Peyer's patch (tissue), 4 donors: ENCODE data around the gene SHISA8.

Experiments
- POLR2A ChIP-seq, 2 donors: fragments of 450-650 bp; IDR thresholded peaks; one replicate each; pipeline ENCODE4 v1.5.1; 2017; ENCODE audit warnings: antibody characterized with exemption in 2 of 2, mild to moderate bottlenecking in 2 of 2, moderate library complexity in 2 of 2
- TF ChIP-seq, protein P1 (sequence below), 6 experiments: fragments of 450-650 bp in 4 of 6; fragments of 200-600 bp in 2 of 6; sonication (generic) in 1 of 6; IDR thresholded peaks; one replicate each; pipeline ENCODE4 v1.5.1; 2017 to 2019; ENCODE audit warnings: antibody characterized with exemption in 6 of 6, mild to moderate bottlenecking in 3 of 6, moderate library complexity in 1 of 6

DNA sequence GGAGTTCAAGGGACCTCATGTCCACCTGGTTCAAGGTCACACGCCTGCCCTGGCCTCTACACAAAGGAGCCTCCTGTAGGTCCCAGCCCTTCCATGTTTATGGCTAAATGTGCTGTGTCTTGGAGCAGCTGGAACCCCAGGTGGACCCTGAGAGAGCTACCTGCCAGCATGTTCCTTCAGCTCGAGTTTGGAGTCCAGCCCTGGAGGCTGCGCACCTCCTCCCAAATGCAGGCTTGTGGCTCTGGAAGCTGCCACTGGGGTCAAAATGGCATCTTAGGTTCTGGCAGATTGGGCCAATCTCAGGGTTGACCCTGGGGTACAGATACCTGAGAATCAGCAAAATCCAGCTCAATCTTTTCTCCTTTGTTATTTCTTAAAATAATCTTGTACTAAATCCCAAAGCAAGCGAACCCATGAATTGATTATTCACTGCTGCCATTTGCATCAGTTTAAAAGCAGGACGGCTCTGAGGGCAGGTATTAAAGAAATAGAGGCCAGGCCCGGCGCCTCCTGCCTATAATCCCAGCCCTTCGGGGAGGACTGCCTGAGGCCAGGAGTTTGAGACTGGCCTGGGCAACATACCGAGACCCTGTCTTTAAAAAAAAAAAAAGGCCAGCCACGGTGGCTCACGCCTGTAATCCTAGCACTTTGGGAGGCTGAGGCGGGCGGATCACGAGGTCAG is 8.9 kb upstream of the SHISA8 start:
- TF ChIP-seq, protein P1, sequence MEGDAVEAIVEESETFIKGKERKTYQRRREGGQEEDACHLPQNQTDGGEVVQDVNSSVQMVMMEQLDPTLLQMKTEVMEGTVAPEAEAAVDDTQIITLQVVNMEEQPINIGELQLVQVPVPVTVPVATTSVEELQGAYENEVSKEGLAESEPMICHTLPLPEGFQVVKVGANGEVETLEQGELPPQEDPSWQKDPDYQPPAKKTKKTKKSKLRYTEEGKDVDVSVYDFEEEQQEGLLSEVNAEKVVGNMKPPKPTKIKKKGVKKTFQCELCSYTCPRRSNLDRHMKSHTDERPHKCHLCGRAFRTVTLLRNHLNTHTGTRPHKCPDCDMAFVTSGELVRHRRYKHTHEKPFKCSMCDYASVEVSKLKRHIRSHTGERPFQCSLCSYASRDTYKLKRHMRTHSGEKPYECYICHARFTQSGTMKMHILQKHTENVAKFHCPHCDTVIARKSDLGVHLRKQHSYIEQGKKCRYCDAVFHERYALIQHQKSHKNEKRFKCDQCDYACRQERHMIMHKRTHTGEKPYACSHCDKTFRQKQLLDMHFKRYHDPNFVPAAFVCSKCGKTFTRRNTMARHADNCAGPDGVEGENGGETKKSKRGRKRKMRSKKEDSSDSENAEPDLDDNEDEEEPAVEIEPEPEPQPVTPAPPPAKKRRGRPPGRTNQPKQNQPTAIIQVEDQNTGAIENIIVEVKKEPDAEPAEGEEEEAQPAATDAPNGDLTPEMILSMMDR (IDR thresholded peaks at IDR 0.05) = no peak
- TF ChIP-seq POLR2A (IDR thresholded peaks at IDR 0.05) = no peak
